H9 (cell line): ENCODE measurements around the gene TRIM56. TPM values are rescaled to one million over a fixed set of nuclear protein-coding genes. Genes with fewer than 3 reads are reported as not detected.
"Not testable (repeated sequence)": the region's sequence is repeated elsewhere in the genome, so short reads cannot be mapped to it uniquely, and the experiment has no call there.

Experiments
- DNase-seq: peaks from one replicate; pipeline ENCODE4 v3.0.0-alpha.2; 2017
- H2AFZ ChIP-seq: one replicate; pipeline ENCODE4 v1.6.1; 2013; ENCODE audit warnings: mild to moderate bottlenecking, low read length, control low read depth, moderate library complexity
- H2AK5ac ChIP-seq: 2 replicates; pipeline ENCODE4 v1.6.1; 2013; ENCODE audit warnings: low read length, control low read depth, mixed read lengths; ENCODE audit not compliant: insufficient read length
- H2BK120ac ChIP-seq: one replicate; pipeline ENCODE4 v1.6.1; 2013; ENCODE audit warnings: low read depth, mild to moderate bottlenecking, low read length, control low read depth, inconsistent platforms; ENCODE audit not compliant: poor library complexity, severe bottlenecking
- H2BK12ac ChIP-seq: 2 replicates; pipeline ENCODE4 v1.6.1; 2013; ENCODE audit warnings: low read length, control low read depth, mixed read lengths, low read depth; ENCODE audit not compliant: insufficient read length
- H2BK15ac ChIP-seq: 2 replicates; pipeline ENCODE4 v1.6.1; 2013; ENCODE audit warnings: low read depth, low read length, control low read depth
- H2BK20ac ChIP-seq: one replicate; pipeline ENCODE4 v1.6.1; 2013; ENCODE audit warnings: low read depth, mild to moderate bottlenecking, low read length, control low read depth, inconsistent platforms; ENCODE audit not compliant: poor library complexity, severe bottlenecking
- H2BK5ac ChIP-seq: 2 replicates; pipeline ENCODE4 v1.6.1; 2013; ENCODE audit warnings: low read length, control low read depth, mixed read lengths; ENCODE audit not compliant: insufficient read length
- H3K14ac ChIP-seq: 2 replicates; pipeline ENCODE4 v1.6.1; 2013; ENCODE audit warnings: low read length, control low read depth; ENCODE audit not compliant: insufficient read depth
- H3K18ac ChIP-seq: 2 replicates; pipeline ENCODE4 v1.6.1; 2013; ENCODE audit warnings: low read depth, mild to moderate bottlenecking, mixed read lengths, low read length, control low read depth; ENCODE audit not compliant: insufficient read length
- H3K23ac ChIP-seq: 2 replicates; pipeline ENCODE4 v1.6.1; 2013; ENCODE audit warnings: low read length, control low read depth, mixed read lengths, low read depth; ENCODE audit not compliant: insufficient read length
- H3K23me2 ChIP-seq: 2 replicates; pipeline ENCODE4 v1.6.1; 2013; ENCODE audit warnings: low read depth, mild to moderate bottlenecking, mixed read lengths, low read length, control low read depth; ENCODE audit not compliant: insufficient read length, poor library complexity, severe bottlenecking
- H3K27ac ChIP-seq: 2 replicates; pipeline ENCODE4 v1.5.1; 2013; ENCODE audit warnings: low read length, control low read depth, mixed read lengths, low read depth; ENCODE audit not compliant: insufficient read length
- H3K27me3 ChIP-seq: 2 replicates; pipeline ENCODE4 v1.6.1; 2013; ENCODE audit warnings: low read length, control low read depth, inconsistent platforms; ENCODE audit not compliant: insufficient read depth
- H3K4ac ChIP-seq: 2 replicates; pipeline ENCODE4 v1.6.1; 2013; ENCODE audit warnings: low read depth, mild to moderate bottlenecking, control low read depth, inconsistent platforms, low read length, moderate library complexity
- H3K4me1 ChIP-seq: 2 replicates; pipeline ENCODE4 v1.6.1; 2013; ENCODE audit warnings: low read length, control low read depth, inconsistent platforms; ENCODE audit not compliant: insufficient read depth
- H3K4me2 ChIP-seq: 2 replicates; pipeline ENCODE4 v1.6.1; 2013; ENCODE audit warnings: low read length, control low read depth, mixed read lengths; ENCODE audit not compliant: insufficient read length, insufficient read depth
- H3K56ac ChIP-seq: 2 replicates; pipeline ENCODE4 v1.6.1; 2013; ENCODE audit warnings: low read depth, mild to moderate bottlenecking, mixed read lengths, low read length, control low read depth; ENCODE audit not compliant: insufficient read length
- H3K79me1 ChIP-seq: 2 replicates; pipeline ENCODE4 v1.6.1; 2013; ENCODE audit warnings: low read depth, mild to moderate bottlenecking, moderate library complexity, low read length, control low read depth, inconsistent platforms; ENCODE audit not compliant: insufficient read depth, poor library complexity, severe bottlenecking
- H3K79me2 ChIP-seq: 2 replicates; pipeline ENCODE4 v1.6.1; 2013; ENCODE audit warnings: low read length, control low read depth, inconsistent platforms; ENCODE audit not compliant: insufficient read depth
- H3K9ac ChIP-seq: 2 replicates; pipeline ENCODE4 v1.6.1; 2013; ENCODE audit warnings: low read length, control low read depth, mixed read lengths; ENCODE audit not compliant: insufficient read length; ENCODE audit errors: extremely low read depth
- H3K9me3 ChIP-seq: one replicate; pipeline ENCODE4 v1.6.1; 2013; ENCODE audit warnings: low read depth, low read length, inconsistent platforms; ENCODE audit not compliant: control insufficient read depth
- H3T11ph ChIP-seq: one replicate; pipeline ENCODE4 v1.6.1; 2013; ENCODE audit warnings: mild to moderate bottlenecking, low read length, control low read depth, inconsistent platforms
- H4K20me1 ChIP-seq: one replicate; pipeline ENCODE4 v1.6.1; 2013; ENCODE audit not compliant: control insufficient read depth, insufficient read length, insufficient read depth
- H4K5ac ChIP-seq: 2 replicates; pipeline ENCODE4 v1.6.1; 2013; ENCODE audit warnings: low read depth, mild to moderate bottlenecking, mixed read lengths, low read length, control low read depth; ENCODE audit not compliant: insufficient read length
- H4K8ac ChIP-seq: replicated peaks from 2 replicates; pipeline ENCODE4 v1.6.1; 2013; ENCODE audit warnings: low read length, control low read depth, mixed read lengths, low read depth; ENCODE audit not compliant: insufficient read length
- H4K91ac ChIP-seq: 2 replicates; pipeline ENCODE4 v1.6.1; 2013; ENCODE audit warnings: low read depth, mild to moderate bottlenecking, moderate library complexity, mixed read lengths, low read length, control low read depth; ENCODE audit not compliant: insufficient read length
- H3K27ac Mint-ChIP-seq, 3 experiments: 2 replicates in 2 of 3; 3 replicates in 1 of 3; pipeline ENCODE4 v1.8.0; 2020 to 2021; ENCODE audit warnings: mixed read lengths in 3 of 3, mild to moderate bottlenecking in 1 of 3, moderate library complexity in 1 of 3
- H3K27me3 Mint-ChIP-seq: 2 replicates; pipeline ENCODE4 v1.8.0; 2021; ENCODE audit warnings: low read depth, mild to moderate bottlenecking, moderate library complexity, mixed read lengths
- H3K36me3 Mint-ChIP-seq, 3 experiments: 2 replicates in 2 of 3; 3 replicates in 1 of 3; pipeline ENCODE4 v1.8.0; 2020 to 2021; ENCODE audit warnings: low read depth in 3 of 3, mixed read lengths in 3 of 3; ENCODE audit not compliant: insufficient read depth in 1 of 3
- H3K4me1 Mint-ChIP-seq, 2 experiments: 2 replicates each; pipeline ENCODE4 v1.8.0; 2020; ENCODE audit warnings: mixed read lengths in 2 of 2
- H3K4me3 Mint-ChIP-seq, 2 experiments: 2 replicates in 1 of 2; 3 replicates in 1 of 2; pipeline ENCODE4 v1.8.0; 2020 to 2021; ENCODE audit warnings: mild to moderate bottlenecking in 2 of 2, mixed read lengths in 2 of 2, moderate library complexity in 1 of 2
- H3K9me3 Mint-ChIP-seq, 2 experiments: 2 replicates in 1 of 2; 3 replicates in 1 of 2; pipeline ENCODE4 v1.8.0; 2020; ENCODE audit warnings: mild to moderate bottlenecking in 2 of 2, mixed read lengths in 2 of 2, moderate library complexity in 1 of 2
- CTCF ChIP-seq: fragments of 200-600 bp; sonication (generic); conservative IDR thresholded peaks from 3 replicates; pipeline ENCODE4 v1.8.0; 2021; ENCODE audit warnings: antibody characterized with exemption, mild to moderate bottlenecking
- WGBS: extraction: QIAGEN DNeasy Blood & Tissue Kit; methylation state at CpG from one replicate; pipeline ENCODE4 v1.1.7; 2013; ENCODE audit warnings: missing lambda C conversion rate, low lambda C conversion rate, mixed read lengths; ENCODE audit not compliant: insufficient read length; ENCODE audit errors: extremely low coverage; 5-methylcytosine and 5-hydroxymethylcytosine counted together
- total RNA-seq: library from RNA; stranded (reverse); gene quantifications from 2 replicates; pipeline ENCODE4 v1.2.1, GENCODE V29; 2021

The TRIM56 gene
- total RNA-seq, 1 experiment from 2014 or later: 21.8 TPM

GRCh38 chr7:101112233-101112632 is 27.0 kb downstream of the TRIM56 start:
- Histone ChIP-seq H2BK15ac (no peak overlapping the region), H2BK5ac (no peak overlapping the region), H3K4ac (no peak overlapping the region), H3K14ac (no peak overlapping the region), H2AFZ (no peak overlapping the region), H3K23me2 (no peaks in the 10 kb centered on the region), H2BK20ac (no peak overlapping the region), H3K27me3 (no peaks in the 10 kb centered on the region), H3K4me1 (no peaks in the 10 kb centered on the region), H4K5ac (no peak overlapping the region), H4K8ac (no peak overlapping the region), H3K4me2 (no peak overlapping the region), H2BK12ac (no peak overlapping the region), H3T11ph (no peak overlapping the region), H3K79me2 (no peaks in the 10 kb centered on the region), H3K9me3 (no peaks in the 10 kb centered on the region), H4K91ac (no peak overlapping the region), H4K20me1 (no peaks in the 10 kb centered on the region), H3K56ac (no peak overlapping the region), H2AK5ac (no peak overlapping the region), H2BK120ac (no peak overlapping the region), H3K23ac (no peak overlapping the region), H3K18ac (no peak overlapping the region), H3K9ac (no peak overlapping the region), H3K27ac (no peak overlapping the region), H3K79me1 (no peaks in the 10 kb centered on the region)
- no peak for TF ChIP-seq CTCF
- H3K9me3 Mint-ChIP-seq: no peaks in the 10 kb centered on the region
- H3K27me3 Mint-ChIP-seq: no peaks in the 10 kb centered on the region
- DNase-seq: no peak
- no peak overlapping the region for H3K27ac Mint-ChIP-seq
- H3K4me3 Mint-ChIP-seq: no peak overlapping the region; a peak in 1 of 5 replicates
- WGBS: no CpG with 5 or more reads among the region's 11 CpGs
- peaks cover 7 to 10% of the 10 kb centered on the region in 2 experiments; a peak in 3 of 4 replicates for H3K4me1 Mint-ChIP-seq
- no peaks in the 10 kb centered on the region; a peak in 1 of 7 replicates for H3K36me3 Mint-ChIP-seq

GRCh38 chr7:101113140-101113539 is 27.9 kb downstream of the TRIM56 start:
- not testable (repeated sequence) for H3K79me1 ChIP-seq, H3K27me3 Mint-ChIP-seq, H3K4ac ChIP-seq, H2BK120ac ChIP-seq, H3K79me2 ChIP-seq, H3K9me3 Mint-ChIP-seq, H3K14ac ChIP-seq, H3K9me3 ChIP-seq, H3K4me3 Mint-ChIP-seq, H3K4me1 ChIP-seq, H3T11ph ChIP-seq, H3K36me3 Mint-ChIP-seq, H3K27me3 ChIP-seq, H2BK20ac ChIP-seq, H2BK15ac ChIP-seq, H4K20me1 ChIP-seq, H3K56ac ChIP-seq, H2AFZ ChIP-seq, H3K9ac ChIP-seq, H2BK5ac ChIP-seq, H4K8ac ChIP-seq, H3K4me2 ChIP-seq, H2AK5ac ChIP-seq, H3K23ac ChIP-seq, H4K5ac ChIP-seq, H3K18ac ChIP-seq, H2BK12ac ChIP-seq, H3K27ac ChIP-seq, H3K23me2 ChIP-seq, H4K91ac ChIP-seq, DNase-seq
- WGBS: no CpG with 5 or more reads among the region's 7 CpGs
- H3K27ac Mint-ChIP-seq: peak overlapping the region in 2 of 3 experiments; percentile 29 to 44; a peak in 1 of 7 replicates
- peaks cover 7 to 13% of the 10 kb centered on the region in 2 experiments; a peak in 3 of 4 replicates for H3K4me1 Mint-ChIP-seq
